HEK293 (cell line): Measurements from ENCODE around the gene NCOA6.

Experiments
- CTCF ChIA-PET: fragments of 350-600 bp; formaldehyde crosslinking; extraction: SDS; loops from one replicate; lab custom pipeline; 2021; ENCODE audit warnings: antibody characterized with exemption; lab: Yijun Ruan, JAX
- POLR2A ChIA-PET: fragments of 300-600 bp; formaldehyde crosslinking; extraction: SDS; loops from one replicate; lab custom pipeline; 2020; ENCODE audit warnings: antibody characterized with exemption, inconsistent platforms; lab: Yijun Ruan, JAX
- H3K27ac ChIP-seq: fragments of 200-500 bp; sonication (Bioruptor generic); 2 replicates; pipeline ENCODE4 v1.5.1; 2014; ENCODE audit warnings: low read depth, low read length, control low read depth, inconsistent platforms; ENCODE audit errors: extremely low read depth
- H3K36me3 ChIP-seq, 2 experiments: fragments of 200-500 bp in 1 of 2; sonication (Bioruptor generic) in 1 of 2; 1 replicate in 1 of 2; 2 replicates in 1 of 2; pipeline ENCODE4 v1.5.1; 2014 to 2017; ENCODE audit warnings: inconsistent platforms in 2 of 2, low read length in 2 of 2; ENCODE audit not compliant: control insufficient read depth in 2 of 2, insufficient read depth in 1 of 2
- H3K4me1 ChIP-seq: fragments of 200-500 bp; sonication (Bioruptor generic); 2 replicates; pipeline ENCODE4 v1.5.1; 2014; ENCODE audit warnings: mild to moderate bottlenecking, low read length, inconsistent platforms; ENCODE audit not compliant: control insufficient read depth, insufficient read depth
- H3K4me3 ChIP-seq: 2 replicates; pipeline ENCODE4 v1.5.1; 2011; ENCODE audit warnings: low read depth, mild to moderate bottlenecking, control low read depth, low read length, moderate library complexity
- H3K9me3 ChIP-seq: fragments of 200-500 bp; sonication (Bioruptor generic); 2 replicates; pipeline ENCODE4 v1.5.1; 2014; ENCODE audit warnings: low read depth, low read length, inconsistent platforms; ENCODE audit not compliant: control insufficient read depth, insufficient read depth
- REPIN1 ChIP-seq: fragments of 450-650 bp; formaldehyde crosslinking; IDR thresholded peaks from 2 replicates; pipeline ENCODE4 v1.5.1; 2017; ENCODE audit warnings: missing biosample characterization, missing genetic modification characterization, low read depth
- SCRT1 ChIP-seq: fragments of 450-650 bp; formaldehyde crosslinking; IDR thresholded peaks from 2 replicates; pipeline ENCODE4 v1.5.1; 2016; ENCODE audit warnings: missing biosample characterization, missing genetic modification characterization, borderline replicate concordance
- ZBTB48 ChIP-seq: fragments of 450-650 bp; formaldehyde crosslinking; IDR thresholded peaks from 2 replicates; pipeline ENCODE4 v1.5.1; 2016; ENCODE audit warnings: missing biosample characterization, missing genetic modification characterization
- ZNF140 ChIP-seq: fragments of 450-650 bp; formaldehyde crosslinking; IDR thresholded peaks from 2 replicates; pipeline ENCODE4 v1.5.1; 2016; ENCODE audit warnings: missing biosample characterization, missing genetic modification characterization
- ZNF155 ChIP-seq: fragments of 450-650 bp; formaldehyde crosslinking; IDR thresholded peaks from 2 replicates; pipeline ENCODE4 v1.5.1; 2016; ENCODE audit warnings: missing biosample characterization, missing genetic modification characterization
- ZNF433 ChIP-seq: fragments of 450-650 bp; formaldehyde crosslinking; IDR thresholded peaks from 2 replicates; pipeline ENCODE4 v1.5.1; 2016; ENCODE audit warnings: missing biosample characterization, missing genetic modification characterization, low read depth
- ZNF610 ChIP-seq: fragments of 450-650 bp; formaldehyde crosslinking; IDR thresholded peaks from 2 replicates; pipeline ENCODE4 v1.5.1; 2016; ENCODE audit warnings: missing biosample characterization, missing genetic modification characterization, borderline replicate concordance
- ZNF621 ChIP-seq: fragments of 450-650 bp; formaldehyde crosslinking; IDR thresholded peaks from 2 replicates; pipeline ENCODE4 v1.5.1; 2017; ENCODE audit warnings: missing biosample characterization, missing genetic modification characterization
- ZNF624 ChIP-seq: fragments of 450-650 bp; formaldehyde crosslinking; IDR thresholded peaks from 2 replicates; pipeline ENCODE4 v1.5.1; 2017; ENCODE audit warnings: missing biosample characterization, missing genetic modification characterization
- ZNF658 ChIP-seq: fragments of 450-650 bp; formaldehyde crosslinking; IDR thresholded peaks from 2 replicates; pipeline ENCODE4; 2016; ENCODE audit warnings: missing biosample characterization, missing genetic modification characterization
- ZNF670 ChIP-seq: fragments of 450-650 bp; formaldehyde crosslinking; IDR thresholded peaks from 2 replicates; pipeline ENCODE4 v1.5.1; 2016; ENCODE audit warnings: missing biosample characterization, missing genetic modification characterization, low read depth
- ZNF76 ChIP-seq: fragments of 450-650 bp; formaldehyde crosslinking; IDR thresholded peaks from 2 replicates; pipeline ENCODE4; 2016; ENCODE audit warnings: low read depth, missing biosample characterization, missing genetic modification characterization, borderline replicate concordance
- ZNF792 ChIP-seq: fragments of 450-650 bp; formaldehyde crosslinking; IDR thresholded peaks from 2 replicates; pipeline ENCODE4 v1.5.1; 2016; ENCODE audit warnings: missing biosample characterization, missing genetic modification characterization
- ZNF837 ChIP-seq: fragments of 450-650 bp; formaldehyde crosslinking; IDR thresholded peaks from 2 replicates; pipeline ENCODE4 v1.5.1; 2016; ENCODE audit warnings: missing biosample characterization, missing genetic modification characterization
- TF ChIP-seq, protein P1 (sequence below): fragments of 450-650 bp; formaldehyde crosslinking; IDR thresholded peaks from 2 replicates; pipeline ENCODE4 v1.5.1; 2016; ENCODE audit warnings: missing biosample characterization, missing genetic modification characterization
- TF ChIP-seq, protein P2 (sequence below): fragments of 450-650 bp; formaldehyde crosslinking; IDR thresholded peaks from 2 replicates; pipeline ENCODE4 v1.5.1; 2016; ENCODE audit warnings: missing biosample characterization, missing genetic modification characterization, borderline replicate concordance
- TF ChIP-seq, protein P3 (sequence below): fragments of 450-650 bp; formaldehyde crosslinking; IDR thresholded peaks from 2 replicates; pipeline ENCODE4 v1.5.1; 2016; ENCODE audit warnings: missing biosample characterization, missing genetic modification characterization
- TF ChIP-seq, protein P4 (sequence below): fragments of 450-650 bp; formaldehyde crosslinking; IDR thresholded peaks from 2 replicates; pipeline ENCODE4 v1.5.1; 2016; ENCODE audit warnings: missing biosample characterization, missing genetic modification characterization
- TF ChIP-seq, protein P5 (sequence below): fragments of 450-650 bp; formaldehyde crosslinking; IDR thresholded peaks from 2 replicates; pipeline ENCODE4 v1.5.1; 2016; ENCODE audit warnings: missing biosample characterization, missing genetic modification characterization

The NCOA6 gene

DNA sequence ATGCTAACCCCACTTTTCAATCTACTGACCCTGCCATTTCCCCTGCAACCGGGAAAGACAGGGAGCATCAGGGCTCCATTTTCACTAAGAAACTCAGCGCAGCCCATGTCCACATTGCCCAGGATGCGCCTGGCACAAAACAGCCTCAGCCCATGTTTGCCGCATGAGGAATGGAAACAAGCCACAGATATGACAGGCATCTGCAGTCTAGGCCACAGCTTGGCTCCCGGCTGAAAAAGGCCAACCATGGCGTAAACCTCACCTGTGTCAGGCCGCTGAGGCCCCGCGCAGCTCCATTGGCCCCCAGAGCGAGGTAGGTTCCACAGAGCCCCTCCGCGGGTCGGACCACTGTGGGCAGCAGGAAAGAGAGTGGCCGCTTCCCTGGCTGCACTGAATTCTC lies 25.5 kb upstream of the NCOA6 start:
- CTCF ChIA-PET: no interaction called here

DNA sequence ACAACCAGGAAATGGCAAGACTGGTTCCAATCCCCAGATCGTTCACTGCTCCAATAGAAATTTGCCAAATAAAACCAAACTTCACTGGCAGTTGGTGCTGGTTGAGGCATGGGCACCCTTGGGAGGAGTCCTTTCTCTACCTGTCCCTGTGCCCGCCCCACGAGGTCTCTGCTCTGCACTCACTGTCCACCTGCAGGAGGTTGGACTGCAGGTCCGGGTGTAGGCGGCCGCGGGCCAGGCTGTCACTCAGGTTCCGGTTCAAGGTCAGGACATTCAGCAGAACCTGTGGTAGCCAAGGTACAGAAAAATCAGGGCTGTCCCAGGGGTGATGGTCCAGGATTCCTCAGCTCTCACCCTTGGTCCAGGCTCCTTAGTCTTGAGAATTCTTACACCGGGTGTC lies 24.3 kb upstream of the NCOA6 start:
- Histone ChIP-seq H3K27ac (no peak overlapping the region), H3K4me1 (no peaks in the 10 kb centered on the region), H3K9me3 (no peaks in the 10 kb centered on the region), H3K36me3 (peaks cover 0 to 71% of the 10 kb centered on the region in 2 experiments; a peak in 2 of 3 replicates), H3K4me3 (no peak overlapping the region)
- TF ChIP-seq REPIN1 (tag by site-specific recombination): no peak
- no peak for TF ChIP-seq ZNF76
- no peak for TF ChIP-seq ZNF433
- TF ChIP-seq, protein P1, sequence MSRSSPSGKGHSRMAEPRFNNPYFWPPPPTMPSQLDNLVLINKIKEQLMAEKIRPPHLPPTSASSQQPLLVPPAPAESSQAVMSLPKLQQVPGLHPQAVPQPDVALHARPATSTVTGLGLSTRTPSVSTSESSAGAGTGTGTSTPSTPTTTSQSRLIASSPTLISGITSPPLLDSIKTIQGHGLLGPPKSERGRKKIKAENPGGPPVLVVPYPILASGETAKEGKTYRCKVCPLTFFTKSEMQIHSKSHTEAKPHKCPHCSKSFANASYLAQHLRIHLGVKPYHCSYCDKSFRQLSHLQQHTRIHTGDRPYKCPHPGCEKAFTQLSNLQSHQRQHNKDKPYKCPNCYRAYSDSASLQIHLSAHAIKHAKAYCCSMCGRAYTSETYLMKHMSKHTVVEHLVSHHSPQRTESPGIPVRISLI: no peak
- TF ChIP-seq, protein P2, sequence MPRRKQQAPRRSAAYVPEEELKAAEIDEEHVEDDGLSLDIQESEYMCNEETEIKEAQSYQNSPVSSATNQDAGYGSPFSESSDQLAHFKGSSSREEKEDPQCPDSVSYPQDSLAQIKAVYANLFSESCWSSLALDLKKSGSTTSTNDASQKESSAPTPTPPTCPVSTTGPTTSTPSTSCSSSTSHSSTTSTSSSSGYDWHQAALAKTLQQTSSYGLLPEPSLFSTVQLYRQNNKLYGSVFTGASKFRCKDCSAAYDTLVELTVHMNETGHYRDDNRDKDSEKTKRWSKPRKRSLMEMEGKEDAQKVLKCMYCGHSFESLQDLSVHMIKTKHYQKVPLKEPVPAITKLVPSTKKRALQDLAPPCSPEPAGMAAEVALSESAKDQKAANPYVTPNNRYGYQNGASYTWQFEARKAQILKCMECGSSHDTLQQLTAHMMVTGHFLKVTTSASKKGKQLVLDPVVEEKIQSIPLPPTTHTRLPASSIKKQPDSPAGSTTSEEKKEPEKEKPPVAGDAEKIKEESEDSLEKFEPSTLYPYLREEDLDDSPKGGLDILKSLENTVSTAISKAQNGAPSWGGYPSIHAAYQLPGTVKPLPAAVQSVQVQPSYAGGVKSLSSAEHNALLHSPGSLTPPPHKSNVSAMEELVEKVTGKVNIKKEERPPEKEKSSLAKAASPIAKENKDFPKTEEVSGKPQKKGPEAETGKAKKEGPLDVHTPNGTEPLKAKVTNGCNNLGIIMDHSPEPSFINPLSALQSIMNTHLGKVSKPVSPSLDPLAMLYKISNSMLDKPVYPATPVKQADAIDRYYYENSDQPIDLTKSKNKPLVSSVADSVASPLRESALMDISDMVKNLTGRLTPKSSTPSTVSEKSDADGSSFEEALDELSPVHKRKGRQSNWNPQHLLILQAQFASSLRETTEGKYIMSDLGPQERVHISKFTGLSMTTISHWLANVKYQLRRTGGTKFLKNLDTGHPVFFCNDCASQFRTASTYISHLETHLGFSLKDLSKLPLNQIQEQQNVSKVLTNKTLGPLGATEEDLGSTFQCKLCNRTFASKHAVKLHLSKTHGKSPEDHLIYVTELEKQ: no peak
- no peak for TF ChIP-seq ZNF658
- no peak for TF ChIP-seq SCRT1
- no peak for TF ChIP-seq ZNF621 (tag by site-specific recombination)
- CTCF ChIA-PET: interaction anchor here (0.6 kb wide), 1 partner anchor 411 kb away, joined by 3 read pairs; no protein-coding TSS in a partner anchor
- POLR2A ChIA-PET: no interaction called here

More for the DNA sequence above, 25.5 kb upstream of the NCOA6 start:
- Histone ChIP-seq H3K9me3 (no peaks in the 10 kb centered on the region), H3K4me1 (no peaks in the 10 kb centered on the region)
- TF ChIP-seq ZBTB48 (tag by site-specific recombination) (no peak), ZNF624 (no peak), ZNF140 (tag by site-specific recombination) (no peak)
- TF ChIP-seq, all 188 proteins: peak for 0
- no peak overlapping the region for H3K4me3 ChIP-seq
- POLR2A ChIA-PET: no interaction called here
- H3K36me3 ChIP-seq: peaks cover 0 to 77% of the 10 kb centered on the region in 2 experiments; a peak in 2 of 3 replicates
- no peak overlapping the region for H3K27ac ChIP-seq

DNA sequence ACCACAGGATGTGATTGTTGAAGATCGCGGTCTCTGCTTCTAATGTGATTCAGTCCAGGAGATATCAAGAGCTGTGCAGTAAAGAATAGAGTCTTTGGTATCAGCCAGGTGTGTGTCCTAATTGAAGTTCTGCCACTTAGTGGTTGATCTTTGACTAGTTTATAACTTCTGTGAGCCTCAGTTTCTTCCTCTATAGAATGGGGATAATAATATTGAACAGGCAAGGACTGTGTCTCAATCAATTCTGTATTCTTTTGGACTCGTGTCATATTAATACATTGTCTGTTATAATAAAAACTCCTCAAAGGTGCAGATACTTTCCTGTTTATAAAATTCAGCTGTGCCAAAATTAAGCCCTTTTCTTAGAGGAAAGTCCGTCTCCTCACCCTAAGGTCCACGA lies 23.1 kb upstream of the NCOA6 start:
- no peak overlapping the region for H3K27ac ChIP-seq
- peaks cover 0 to 61% of the 10 kb centered on the region in 2 experiments; a peak in 2 of 3 replicates for H3K36me3 ChIP-seq
- H3K9me3 ChIP-seq: no peaks in the 10 kb centered on the region
- ChIA-PET CTCF (no interaction called here), POLR2A (no interaction called here)
- H3K4me1 ChIP-seq: no peaks in the 10 kb centered on the region
- no peak overlapping the region for H3K4me3 ChIP-seq
- no peak for TF ChIP-seq ZNF837 (tag by site-specific recombination)
- TF ChIP-seq ZNF610 (tag by site-specific recombination): no peak
- TF ChIP-seq ZNF670 (tag by site-specific recombination): no peak
- TF ChIP-seq ZNF155: no peak
- TF ChIP-seq, protein P3, sequence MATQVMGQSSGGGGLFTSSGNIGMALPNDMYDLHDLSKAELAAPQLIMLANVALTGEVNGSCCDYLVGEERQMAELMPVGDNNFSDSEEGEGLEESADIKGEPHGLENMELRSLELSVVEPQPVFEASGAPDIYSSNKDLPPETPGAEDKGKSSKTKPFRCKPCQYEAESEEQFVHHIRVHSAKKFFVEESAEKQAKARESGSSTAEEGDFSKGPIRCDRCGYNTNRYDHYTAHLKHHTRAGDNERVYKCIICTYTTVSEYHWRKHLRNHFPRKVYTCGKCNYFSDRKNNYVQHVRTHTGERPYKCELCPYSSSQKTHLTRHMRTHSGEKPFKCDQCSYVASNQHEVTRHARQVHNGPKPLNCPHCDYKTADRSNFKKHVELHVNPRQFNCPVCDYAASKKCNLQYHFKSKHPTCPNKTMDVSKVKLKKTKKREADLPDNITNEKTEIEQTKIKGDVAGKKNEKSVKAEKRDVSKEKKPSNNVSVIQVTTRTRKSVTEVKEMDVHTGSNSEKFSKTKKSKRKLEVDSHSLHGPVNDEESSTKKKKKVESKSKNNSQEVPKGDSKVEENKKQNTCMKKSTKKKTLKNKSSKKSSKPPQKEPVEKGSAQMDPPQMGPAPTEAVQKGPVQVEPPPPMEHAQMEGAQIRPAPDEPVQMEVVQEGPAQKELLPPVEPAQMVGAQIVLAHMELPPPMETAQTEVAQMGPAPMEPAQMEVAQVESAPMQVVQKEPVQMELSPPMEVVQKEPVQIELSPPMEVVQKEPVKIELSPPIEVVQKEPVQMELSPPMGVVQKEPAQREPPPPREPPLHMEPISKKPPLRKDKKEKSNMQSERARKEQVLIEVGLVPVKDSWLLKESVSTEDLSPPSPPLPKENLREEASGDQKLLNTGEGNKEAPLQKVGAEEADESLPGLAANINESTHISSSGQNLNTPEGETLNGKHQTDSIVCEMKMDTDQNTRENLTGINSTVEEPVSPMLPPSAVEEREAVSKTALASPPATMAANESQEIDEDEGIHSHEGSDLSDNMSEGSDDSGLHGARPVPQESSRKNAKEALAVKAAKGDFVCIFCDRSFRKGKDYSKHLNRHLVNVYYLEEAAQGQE: no peak
- TF ChIP-seq, protein P4, sequence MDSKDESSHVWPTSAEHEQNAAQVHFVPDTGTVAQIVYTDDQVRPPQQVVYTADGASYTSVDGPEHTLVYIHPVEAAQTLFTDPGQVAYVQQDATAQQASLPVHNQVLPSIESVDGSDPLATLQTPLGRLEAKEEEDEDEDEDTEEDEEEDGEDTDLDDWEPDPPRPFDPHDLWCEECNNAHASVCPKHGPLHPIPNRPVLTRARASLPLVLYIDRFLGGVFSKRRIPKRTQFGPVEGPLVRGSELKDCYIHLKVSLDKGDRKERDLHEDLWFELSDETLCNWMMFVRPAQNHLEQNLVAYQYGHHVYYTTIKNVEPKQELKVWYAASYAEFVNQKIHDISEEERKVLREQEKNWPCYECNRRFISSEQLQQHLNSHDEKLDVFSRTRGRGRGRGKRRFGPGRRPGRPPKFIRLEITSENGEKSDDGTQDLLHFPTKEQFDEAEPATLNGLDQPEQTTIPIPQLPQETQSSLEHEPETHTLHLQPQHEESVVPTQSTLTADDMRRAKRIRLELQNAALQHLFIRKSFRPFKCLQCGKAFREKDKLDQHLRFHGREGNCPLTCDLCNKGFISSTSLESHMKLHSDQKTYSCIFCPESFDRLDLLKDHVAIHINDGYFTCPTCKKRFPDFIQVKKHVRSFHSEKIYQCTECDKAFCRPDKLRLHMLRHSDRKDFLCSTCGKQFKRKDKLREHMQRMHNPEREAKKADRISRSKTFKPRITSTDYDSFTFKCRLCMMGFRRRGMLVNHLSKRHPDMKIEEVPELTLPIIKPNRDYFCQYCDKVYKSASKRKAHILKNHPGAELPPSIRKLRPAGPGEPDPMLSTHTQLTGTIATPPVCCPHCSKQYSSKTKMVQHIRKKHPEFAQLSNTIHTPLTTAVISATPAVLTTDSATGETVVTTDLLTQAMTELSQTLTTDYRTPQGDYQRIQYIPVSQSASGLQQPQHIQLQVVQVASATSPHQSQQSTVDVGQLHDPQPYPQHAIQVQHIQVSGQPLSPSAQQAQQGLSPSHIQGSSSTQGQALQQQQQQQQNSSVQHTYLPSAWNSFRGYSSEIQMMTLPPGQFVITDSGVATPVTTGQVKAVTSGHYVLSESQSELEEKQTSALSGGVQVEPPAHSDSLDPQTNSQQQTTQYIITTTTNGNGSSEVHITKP (tag by site-specific recombination): no peak
- TF ChIP-seq ZNF792 (tag by site-specific recombination): no peak
- TF ChIP-seq, protein P5, sequence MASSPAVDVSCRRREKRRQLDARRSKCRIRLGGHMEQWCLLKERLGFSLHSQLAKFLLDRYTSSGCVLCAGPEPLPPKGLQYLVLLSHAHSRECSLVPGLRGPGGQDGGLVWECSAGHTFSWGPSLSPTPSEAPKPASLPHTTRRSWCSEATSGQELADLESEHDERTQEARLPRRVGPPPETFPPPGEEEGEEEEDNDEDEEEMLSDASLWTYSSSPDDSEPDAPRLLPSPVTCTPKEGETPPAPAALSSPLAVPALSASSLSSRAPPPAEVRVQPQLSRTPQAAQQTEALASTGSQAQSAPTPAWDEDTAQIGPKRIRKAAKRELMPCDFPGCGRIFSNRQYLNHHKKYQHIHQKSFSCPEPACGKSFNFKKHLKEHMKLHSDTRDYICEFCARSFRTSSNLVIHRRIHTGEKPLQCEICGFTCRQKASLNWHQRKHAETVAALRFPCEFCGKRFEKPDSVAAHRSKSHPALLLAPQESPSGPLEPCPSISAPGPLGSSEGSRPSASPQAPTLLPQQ (tag by site-specific recombination): no peak
